MM.1S (cell line): Measurements from ENCODE around the gene MSI2.

Experiments used
- DNase-seq: peaks from one replicate; pipeline ENCODE4 v3.0.0-alpha.2; 2015
- H2AFZ ChIP-seq: fragments of 300-600 bp; sonication (generic); 2 replicates; pipeline ENCODE4 v1.6.0; 2016; ENCODE audit warnings: antibody characterized with exemption, low read length
- H3F3A ChIP-seq: fragments of 300-600 bp; sonication (generic); 2 replicates; pipeline ENCODE4 v1.6.1; 2016; ENCODE audit warnings: mild to moderate bottlenecking, antibody characterized with exemption, low read length, moderate library complexity, mixed read lengths; ENCODE audit not compliant: insufficient read depth
- H3K27ac ChIP-seq: fragments of 300-600 bp; sonication (generic); 2 replicates; pipeline ENCODE4 v1.5.1; 2016; ENCODE audit warnings: mild to moderate bottlenecking, low read length
- H3K27me3 ChIP-seq: fragments of 300-600 bp; sonication (generic); replicated peaks from 2 replicates; pipeline ENCODE4 v1.6.0; 2016; ENCODE audit warnings: low read length; ENCODE audit not compliant: insufficient read depth
- H3K36me3 ChIP-seq: fragments of 300-600 bp; sonication (generic); replicated peaks from 2 replicates; pipeline ENCODE4 v1.6.1; 2016; ENCODE audit warnings: mild to moderate bottlenecking, low read length, mixed read lengths; ENCODE audit not compliant: insufficient read depth
- H3K4me1 ChIP-seq: fragments of 300-600 bp; sonication (generic); 2 replicates; pipeline ENCODE4 v1.6.1; 2016; ENCODE audit warnings: low read length, mixed read lengths
- H3K4me2 ChIP-seq: fragments of 300-600 bp; sonication (generic); 2 replicates; pipeline ENCODE4 v1.6.0; 2016; ENCODE audit warnings: low read depth, low read length
- H3K4me3 ChIP-seq: fragments of 300-600 bp; sonication (generic); 2 replicates; pipeline ENCODE4 v1.5.1; 2016; ENCODE audit warnings: low read length, mixed read lengths
- H3K79me2 ChIP-seq: fragments of 300-600 bp; sonication (generic); 2 replicates; pipeline ENCODE4 v1.6.1; 2016; ENCODE audit warnings: mixed run types, low read length, mixed read lengths
- H3K9ac ChIP-seq: fragments of 300-600 bp; sonication (generic); 2 replicates; pipeline ENCODE4 v1.6.1; 2016; ENCODE audit warnings: low read length, mixed read lengths
- H3K9me2 ChIP-seq: fragments of 300-600 bp; sonication (generic); replicated peaks from 2 replicates; pipeline ENCODE4 v1.6.1; 2016; ENCODE audit warnings: mild to moderate bottlenecking, low read length, mixed read lengths; ENCODE audit not compliant: insufficient read depth
- H3K9me3 ChIP-seq: fragments of 300-600 bp; sonication (generic); replicated peaks from 2 replicates; pipeline ENCODE4 v1.6.1; 2016; ENCODE audit warnings: mild to moderate bottlenecking, low read length, mixed read lengths; ENCODE audit not compliant: insufficient read depth
- H4K20me1 ChIP-seq: fragments of 300-600 bp; sonication (generic); 2 replicates; pipeline ENCODE4 v1.6.1; 2016; ENCODE audit warnings: mild to moderate bottlenecking, low read length, moderate library complexity, mixed read lengths; ENCODE audit not compliant: insufficient read depth
- EZH2 ChIP-seq: fragments of 300-600 bp; sonication (generic); optimal IDR thresholded peaks from 2 replicates; pipeline ENCODE3; 2017; ENCODE audit warnings: low read depth, mild to moderate bottlenecking, antibody characterized with exemption, low read length, mixed read lengths
- EZH2phosphoT487 ChIP-seq: fragments of 300-600 bp; sonication (generic); IDR thresholded peaks from 2 replicates; pipeline ENCODE4 v1.6.1; 2018; ENCODE audit warnings: antibody characterized with exemption, low read length
- TF ChIP-seq, protein P1 (sequence below): fragments of 300-600 bp; sonication (generic); IDR thresholded peaks from 2 replicates; pipeline ENCODE4 v1.5.1; 2016; ENCODE audit warnings: antibody characterized with exemption, low read length, mixed read lengths

MSI2 gene

DNA sequence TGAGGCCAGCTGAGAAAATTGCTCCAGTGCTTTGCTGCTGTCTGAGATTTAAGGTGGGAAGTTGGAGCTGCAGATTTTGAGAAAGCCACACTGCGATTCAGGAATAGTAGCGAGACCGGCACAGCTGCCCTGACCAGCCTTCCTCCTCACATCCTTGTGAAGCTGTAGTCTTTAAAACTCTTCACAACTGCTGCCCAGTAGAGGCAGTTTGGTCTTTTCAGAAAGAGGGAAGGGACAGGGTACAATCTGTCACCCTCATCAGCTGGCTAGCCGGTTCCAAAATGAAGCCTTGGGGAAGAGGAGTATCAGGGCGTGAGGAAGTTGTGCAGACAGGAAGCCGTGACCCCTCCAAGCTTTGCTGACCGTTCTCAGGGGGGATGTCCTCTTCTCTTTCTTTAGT, 195.3 kb downstream of the MSI2 start:
- DNase-seq, result no peak
- Histone ChIP-seq H3K9ac (no peak overlapping the region), H3K9me2 (no peaks in the 10 kb centered on the region), H2AFZ (no peak overlapping the region), H3F3A (no peaks in the 10 kb centered on the region), H3K4me2 (no peak overlapping the region), H4K20me1 (no peaks in the 10 kb centered on the region), H3K4me1 (no peaks in the 10 kb centered on the region), H3K9me3 (no peaks in the 10 kb centered on the region), H3K27me3 (no peaks in the 10 kb centered on the region), H3K36me3 (no peaks in the 10 kb centered on the region), H3K79me2 (peaks cover 30% of the 10 kb centered on the region), H3K27ac (no peak overlapping the region), H3K4me3 (no peak overlapping the region)
- TF ChIP-seq EZH2phosphoT487 (no peak), EZH2 (no peak)
- TF ChIP-seq, protein P1, sequence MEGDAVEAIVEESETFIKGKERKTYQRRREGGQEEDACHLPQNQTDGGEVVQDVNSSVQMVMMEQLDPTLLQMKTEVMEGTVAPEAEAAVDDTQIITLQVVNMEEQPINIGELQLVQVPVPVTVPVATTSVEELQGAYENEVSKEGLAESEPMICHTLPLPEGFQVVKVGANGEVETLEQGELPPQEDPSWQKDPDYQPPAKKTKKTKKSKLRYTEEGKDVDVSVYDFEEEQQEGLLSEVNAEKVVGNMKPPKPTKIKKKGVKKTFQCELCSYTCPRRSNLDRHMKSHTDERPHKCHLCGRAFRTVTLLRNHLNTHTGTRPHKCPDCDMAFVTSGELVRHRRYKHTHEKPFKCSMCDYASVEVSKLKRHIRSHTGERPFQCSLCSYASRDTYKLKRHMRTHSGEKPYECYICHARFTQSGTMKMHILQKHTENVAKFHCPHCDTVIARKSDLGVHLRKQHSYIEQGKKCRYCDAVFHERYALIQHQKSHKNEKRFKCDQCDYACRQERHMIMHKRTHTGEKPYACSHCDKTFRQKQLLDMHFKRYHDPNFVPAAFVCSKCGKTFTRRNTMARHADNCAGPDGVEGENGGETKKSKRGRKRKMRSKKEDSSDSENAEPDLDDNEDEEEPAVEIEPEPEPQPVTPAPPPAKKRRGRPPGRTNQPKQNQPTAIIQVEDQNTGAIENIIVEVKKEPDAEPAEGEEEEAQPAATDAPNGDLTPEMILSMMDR, result no peak

DNA sequence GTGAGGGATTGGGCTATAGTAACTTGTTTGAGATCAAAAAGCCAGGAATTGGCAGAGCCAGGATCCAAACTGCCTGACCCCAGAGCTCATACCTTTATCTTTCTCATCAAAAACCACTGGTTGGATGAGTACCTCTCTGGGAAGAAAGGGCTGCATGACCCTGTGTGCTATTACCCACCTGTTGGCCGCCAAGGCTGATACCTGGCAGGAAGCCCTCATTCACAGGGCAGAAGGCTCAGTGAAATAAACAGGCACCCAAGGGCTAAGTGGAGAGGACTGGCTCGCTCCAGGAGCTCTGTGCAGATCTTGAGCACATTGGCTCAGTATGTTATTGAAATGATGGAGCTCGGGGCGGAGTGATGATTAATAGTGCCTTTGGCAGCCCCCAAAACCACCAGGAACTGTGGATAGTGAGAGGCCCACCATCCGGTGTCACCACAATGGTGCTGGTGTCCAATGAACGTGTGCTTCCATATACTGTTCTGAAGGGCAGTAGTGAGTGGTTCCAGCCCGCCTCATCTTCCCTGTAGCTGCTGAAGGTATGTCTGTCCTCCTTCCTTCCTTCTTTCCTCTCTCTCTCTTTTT, 197.6 kb downstream of the MSI2 start:
- no peak overlapping the region for H2AFZ ChIP-seq
- no peaks in the 10 kb centered on the region for H3K9me2 ChIP-seq
- H3K4me3 ChIP-seq, result no peak overlapping the region
- no peak overlapping the region for H3K4me2 ChIP-seq
- H3K27ac ChIP-seq, result no peak overlapping the region
- peaks cover 24% of the 10 kb centered on the region for H3K79me2 ChIP-seq
- no peaks in the 10 kb centered on the region for H3K4me1 ChIP-seq
- H3K36me3 ChIP-seq, result no peaks in the 10 kb centered on the region
- DNase-seq, result no peak
- TF ChIP-seq, protein P1, result no peak
- TF ChIP-seq EZH2 (no peak), EZH2phosphoT487 (no peak)
- no peaks in the 10 kb centered on the region for H3F3A ChIP-seq
- H3K9me3 ChIP-seq, result no peaks in the 10 kb centered on the region
- H4K20me1 ChIP-seq, result no peaks in the 10 kb centered on the region; the same call in 1 of the 2 replicates
- no peak overlapping the region for H3K9ac ChIP-seq
- no peaks in the 10 kb centered on the region for H3K27me3 ChIP-seq

DNA sequence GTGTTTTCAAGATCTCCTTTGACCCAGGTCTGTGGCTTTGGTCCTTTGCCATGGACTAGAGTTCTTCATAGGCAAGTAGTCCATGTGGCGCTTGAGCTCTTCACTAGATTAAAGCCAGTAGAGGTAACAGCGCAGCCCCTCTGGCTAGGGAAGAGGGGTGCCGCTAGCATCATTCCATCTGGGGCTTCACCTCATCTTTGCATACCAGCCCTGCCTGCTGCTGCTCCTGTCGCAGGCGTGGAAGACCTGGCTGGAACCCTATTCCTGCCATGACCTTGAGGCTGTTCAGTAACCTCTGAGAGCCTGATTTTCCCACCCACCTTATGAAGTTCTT, 198.4 kb downstream of the MSI2 start:
- TF ChIP-seq, protein P1, result no peak
- TF ChIP-seq EZH2 (no peak), EZH2phosphoT487 (no peak)
- Histone ChIP-seq H4K20me1 (no peaks in the 10 kb centered on the region; the same call in 1 of the 2 replicates), H3K79me2 (peaks cover 25% of the 10 kb centered on the region), H3K9me3 (no peaks in the 10 kb centered on the region), H3K9me2 (no peaks in the 10 kb centered on the region), H3K4me1 (no peaks in the 10 kb centered on the region), H2AFZ (no peak overlapping the region), H3K36me3 (no peaks in the 10 kb centered on the region), H3K9ac (no peak overlapping the region), H3K4me3 (no peak overlapping the region), H3F3A (no peaks in the 10 kb centered on the region), H3K4me2 (no peak overlapping the region), H3K27me3 (no peaks in the 10 kb centered on the region), H3K27ac (no peak overlapping the region)
- DNase-seq, result no peak
